ENCODE results near the gene RSPH1.
"Not testable (repeated sequence)": the region's sequence is repeated elsewhere in the genome, so short reads cannot be mapped to it uniquely, and the experiment has no call there.

Gene RSPH1

DNA sequence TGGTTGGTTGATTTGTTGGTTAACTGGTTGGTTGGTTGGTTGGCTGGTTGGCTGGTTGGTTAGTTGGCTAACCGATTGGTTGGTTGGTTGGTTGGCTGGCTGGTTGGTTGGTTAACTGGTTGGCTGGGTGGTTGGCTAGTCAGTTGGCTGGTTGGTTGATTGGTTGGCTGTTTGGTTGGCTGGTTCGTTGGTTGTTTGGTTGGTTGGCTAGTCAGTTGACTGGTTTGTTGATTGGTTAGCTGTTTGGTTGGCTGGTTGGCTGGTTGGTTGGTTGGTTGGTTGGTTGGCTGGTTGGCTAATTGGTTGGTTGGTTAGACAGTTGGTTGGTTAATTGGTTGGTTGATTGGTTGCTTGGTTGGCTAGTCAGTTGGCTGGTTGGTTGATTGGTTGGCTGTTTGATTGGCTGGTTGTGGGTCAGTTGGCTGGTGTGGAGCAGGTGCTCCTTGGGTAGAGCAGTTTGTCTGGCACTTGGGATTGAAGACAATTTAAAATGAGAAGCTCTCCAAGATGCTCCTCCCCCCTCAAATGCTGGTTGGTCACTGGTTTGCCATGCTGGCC is 6.9 kb downstream of the RSPH1 start:
- DNase-seq (ENCODE audit: low read depth in 2 of 2): no peak

- DNase-seq (ENCODE audit: low read depth in 2 of 2): no peak
Observed at GRCh38 chr21:42486531-42486930, 9.5 kb downstream of the RSPH1 start.

GRCh38 chr21:42486072-42486471 is 10.0 kb downstream of the RSPH1 start:
- DNase-seq (ENCODE audit: low read depth in 2 of 2): no peak

GRCh38 chr21:42484966-42485365 is 11.1 kb downstream of the RSPH1 start:
- no peak for DNase-seq (ENCODE audit: low read depth in 2 of 2)

GRCh38 chr21:42481169-42481568 is 14.9 kb downstream of the RSPH1 start:
- no peak for DNase-seq (ENCODE audit: low read depth in 2 of 2)

DNA sequence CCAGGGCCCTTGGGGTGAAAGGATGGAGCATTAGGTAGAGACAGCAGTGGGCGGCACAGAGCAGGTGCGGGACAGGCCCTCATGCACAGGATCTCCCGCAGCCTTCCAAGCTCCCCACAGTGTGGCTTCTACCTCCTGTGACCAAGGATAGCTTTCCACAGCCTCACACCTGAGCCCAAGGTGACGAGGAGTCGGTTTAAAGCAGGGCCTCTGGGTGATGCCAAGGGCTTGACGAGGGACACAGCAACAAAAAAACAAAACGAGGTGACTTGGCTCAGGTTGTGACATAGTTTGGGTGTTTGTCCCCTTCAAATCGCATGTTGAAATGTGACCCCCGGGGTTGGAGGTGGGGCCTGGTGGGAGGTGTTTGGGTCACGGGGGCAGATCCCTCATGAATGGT is 15.3 kb downstream of the RSPH1 start:
- DNase-seq (ENCODE audit: low read depth in 2 of 2): no peak

DNA sequence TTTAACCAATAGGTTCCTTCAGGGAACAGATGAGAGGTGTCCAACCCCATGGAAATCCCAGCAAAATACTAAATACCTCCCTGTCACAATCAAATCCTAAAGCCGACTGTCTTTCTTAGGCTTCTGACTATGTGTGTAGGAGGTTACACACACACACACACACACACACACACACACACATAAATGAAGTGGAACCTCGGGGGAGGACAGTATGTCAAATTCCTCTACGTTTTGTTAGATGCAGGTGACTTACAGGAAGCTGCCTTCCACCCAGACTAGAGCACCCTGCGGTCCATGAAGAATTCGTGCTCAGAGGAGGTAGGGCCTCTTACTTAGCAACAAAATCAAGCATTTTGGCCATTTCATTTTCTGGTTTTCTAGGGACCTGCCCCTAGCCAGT is 16.4 kb downstream of the RSPH1 start:
- DNase-seq (ENCODE audit: low read depth in 2 of 2): no peak

DNA sequence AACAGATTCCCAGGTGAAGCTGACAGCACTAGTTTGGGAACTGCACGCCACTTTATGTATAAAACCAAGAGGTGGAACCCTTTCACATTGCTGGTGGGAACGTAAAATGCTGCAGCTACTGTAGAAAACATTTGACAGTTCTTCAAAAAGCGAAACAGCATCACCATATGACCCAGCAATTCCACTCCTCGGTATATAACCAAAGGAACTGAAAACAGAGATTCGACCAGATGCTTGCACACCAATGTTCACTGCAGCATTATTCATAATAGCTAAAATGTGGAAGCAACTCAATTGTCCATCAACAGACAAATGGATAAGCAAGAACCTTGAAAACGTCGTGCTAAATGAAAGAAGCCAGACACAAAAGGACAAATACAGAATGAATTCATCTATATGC is 17.5 kb downstream of the RSPH1 start:
- no peak for DNase-seq (ENCODE audit: low read depth in 2 of 2)

- DNase-seq (ENCODE audit: low read depth in 2 of 2): no peak
Observed at GRCh38 chr21:42476388-42477331, 19.4 kb downstream of the RSPH1 start.

DNA sequence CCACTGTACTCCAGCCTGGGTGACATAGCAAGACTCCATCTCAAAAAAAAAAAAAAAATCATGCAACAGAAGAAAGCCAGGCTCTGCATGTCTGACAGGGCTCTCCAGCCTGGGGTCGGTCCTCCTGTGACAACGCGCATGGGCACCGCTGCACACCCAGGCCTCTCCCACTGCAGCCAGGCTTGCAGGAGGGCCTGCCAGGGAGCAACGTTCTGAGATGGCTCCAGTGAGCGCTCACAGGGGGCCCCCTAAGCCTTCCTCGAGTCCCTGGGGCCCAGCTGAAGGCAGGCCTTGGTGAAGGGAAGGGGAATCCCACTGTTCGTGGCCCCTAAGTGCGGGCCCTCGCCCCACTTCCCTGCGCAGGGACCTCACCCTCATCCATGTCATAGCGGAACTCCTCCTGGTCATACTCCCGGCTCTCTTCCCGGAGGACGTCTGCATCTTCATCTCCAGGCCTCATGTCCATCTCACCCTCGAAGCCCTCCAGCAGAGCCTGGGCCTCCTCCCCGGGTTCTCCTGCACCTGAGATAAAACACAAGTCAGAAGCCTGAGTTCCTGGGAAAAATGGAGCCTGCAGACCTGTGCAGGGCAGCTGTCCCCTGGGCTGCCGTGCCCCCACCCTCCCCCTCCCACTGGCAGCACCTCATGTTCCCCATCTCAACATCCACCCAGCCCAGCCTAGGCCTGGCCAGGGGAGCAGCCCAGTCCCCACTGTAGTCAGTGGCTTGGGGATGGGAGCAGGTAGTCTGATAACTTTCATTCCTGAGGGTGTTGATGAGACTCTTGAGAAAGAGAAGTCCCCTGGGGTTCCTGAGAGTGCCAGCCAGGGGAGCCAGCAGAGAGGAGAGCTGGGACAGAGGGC is 20.3 kb downstream of the RSPH1 start:
- no peak for DNase-seq (ENCODE audit: low read depth in 2 of 2)

GRCh38 chr21:42475036-42475435 is 21.0 kb downstream of the RSPH1 start:
- DNase-seq (ENCODE audit: low read depth in 2 of 2): no peak

DNA sequence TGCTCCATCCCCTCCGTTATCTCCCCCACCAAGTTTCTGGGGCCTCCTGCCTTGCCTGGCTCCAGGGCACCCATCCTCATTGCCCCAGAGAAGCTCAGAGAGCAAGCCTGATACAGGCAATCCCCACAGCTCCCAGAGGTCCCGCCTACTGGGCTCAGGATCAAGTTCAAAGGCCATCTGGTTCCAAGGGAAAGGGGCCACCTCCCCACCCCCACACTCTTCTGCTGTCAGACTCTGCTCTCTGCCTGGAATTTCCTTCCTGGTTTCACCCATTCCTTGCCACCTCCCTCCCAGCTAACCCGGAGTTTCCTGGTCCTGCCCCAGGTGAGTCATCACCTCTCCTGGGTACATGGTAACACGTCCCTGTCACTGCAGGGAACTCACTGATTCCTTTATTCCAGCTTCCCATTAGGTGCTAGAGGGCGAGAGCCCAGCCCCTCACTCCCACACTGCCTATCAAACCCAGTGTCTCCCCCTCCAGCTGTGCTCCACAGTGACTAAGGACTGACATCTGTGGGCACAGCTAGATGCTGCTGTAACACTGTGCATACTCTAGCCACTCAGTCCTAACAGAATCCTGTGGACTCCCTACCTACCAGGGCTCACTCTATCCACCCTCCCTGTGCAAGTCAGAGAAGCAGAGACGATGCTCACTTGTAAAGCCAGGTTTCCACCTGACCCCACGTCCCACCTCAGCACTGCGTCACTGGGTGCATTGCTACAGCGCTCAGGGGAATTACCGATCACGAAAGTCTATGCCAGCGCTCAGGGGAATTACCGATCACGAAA is 21.8 kb downstream of the RSPH1 start:
- no peak for DNase-seq (ENCODE audit: low read depth in 2 of 2)

DNA sequence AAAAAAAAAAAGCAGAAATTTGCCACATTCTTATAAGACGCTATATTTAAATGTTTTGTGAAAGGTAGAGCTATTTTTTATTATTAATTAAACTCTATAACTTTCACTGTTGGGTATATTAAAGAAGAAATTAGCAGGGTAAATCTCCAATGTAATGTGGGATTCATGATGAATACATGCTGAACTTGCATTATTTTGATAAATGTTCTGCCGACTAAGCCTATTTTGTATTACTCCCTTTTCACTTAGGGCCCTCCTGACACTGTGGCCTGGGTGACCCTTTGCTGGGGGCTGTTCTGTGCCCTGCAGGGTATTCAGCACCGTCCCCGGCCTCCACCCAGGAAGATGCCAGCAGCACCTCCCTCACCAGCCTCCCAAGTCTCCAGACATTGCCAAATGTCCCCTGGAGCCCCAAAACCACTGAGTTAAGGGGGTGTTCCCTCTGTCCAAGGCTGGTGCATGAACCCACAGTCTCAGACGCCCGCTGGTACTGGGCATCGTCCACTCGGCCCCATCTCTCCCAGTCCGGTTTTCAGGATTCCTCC is 22.5 kb downstream of the RSPH1 start:
- DNase-seq (ENCODE audit: low read depth in 2 of 2): no peak

DNA sequence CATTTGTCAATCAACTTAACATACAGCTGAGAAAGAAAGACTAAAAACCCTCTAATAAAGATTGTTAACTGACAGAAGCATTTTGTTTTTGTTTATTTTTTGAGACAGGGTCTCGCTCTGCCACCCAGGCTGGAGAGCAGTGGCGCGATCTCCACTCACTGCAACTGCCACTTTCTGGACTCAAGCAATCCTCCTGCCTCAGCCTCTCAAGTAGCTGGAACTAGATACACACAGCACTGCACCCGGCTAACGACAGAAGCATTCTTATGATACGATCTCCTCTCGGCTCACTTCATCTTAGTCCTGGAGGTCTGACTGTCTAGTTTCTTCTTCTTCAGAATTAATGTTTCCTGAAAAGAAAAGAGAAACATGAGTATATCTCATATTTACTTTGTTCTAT is 23.5 kb downstream of the RSPH1 start:
- DNase-seq (ENCODE audit: low read depth in 2 of 2): no peak

- DNase-seq (ENCODE audit: low read depth in 2 of 2): no peak
Observed at GRCh38 chr21:42471716-42472330, 24.2 kb downstream of the RSPH1 start.

DNA sequence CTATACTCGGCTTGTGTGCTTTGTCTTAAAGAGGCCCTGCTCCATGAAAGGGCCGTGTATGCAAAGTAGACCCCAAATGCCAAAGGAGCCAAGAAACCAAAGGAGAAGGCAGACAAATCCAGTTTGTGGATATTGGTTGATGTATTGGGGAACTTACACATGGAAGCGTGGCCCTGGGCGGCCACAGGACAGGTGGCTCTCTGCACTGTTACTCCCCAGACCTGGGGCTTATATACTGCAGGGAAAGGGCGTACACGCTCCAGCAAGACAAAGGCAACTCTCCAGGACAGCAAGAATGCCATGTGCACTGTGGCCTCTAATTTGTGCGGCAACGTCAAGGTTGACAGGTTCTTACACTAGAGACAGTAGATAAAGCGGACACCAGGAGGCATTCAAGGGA is 24.8 kb downstream of the RSPH1 start:
- DNase-seq (ENCODE audit: low read depth in 2 of 2): no peak

- DNase-seq (ENCODE audit: low read depth in 2 of 2): not testable (repeated sequence)
Observed at GRCh38 chr21:42469726-42470125, 26.3 kb downstream of the RSPH1 start.

DNA sequence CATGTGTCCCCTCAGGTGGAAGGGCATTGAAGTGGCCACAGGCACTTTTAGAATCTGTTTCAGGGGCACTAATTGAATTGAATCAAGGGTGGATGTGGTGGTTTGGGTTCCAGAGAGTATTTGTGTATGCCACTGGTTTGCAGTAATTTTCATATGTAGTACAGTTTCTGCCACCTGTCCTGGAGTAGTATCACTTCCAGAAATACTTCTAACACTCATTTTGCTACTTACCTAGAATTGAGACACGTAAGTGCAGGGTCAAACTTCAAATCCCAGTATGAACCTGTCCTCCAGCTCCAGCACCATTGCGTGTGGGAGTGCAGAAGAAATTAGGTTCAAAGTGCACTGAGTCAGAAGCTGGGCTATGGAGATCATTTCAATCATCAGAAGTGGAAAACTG is 26.8 kb downstream of the RSPH1 start:
- no peak for DNase-seq (ENCODE audit: low read depth in 2 of 2)

DNA sequence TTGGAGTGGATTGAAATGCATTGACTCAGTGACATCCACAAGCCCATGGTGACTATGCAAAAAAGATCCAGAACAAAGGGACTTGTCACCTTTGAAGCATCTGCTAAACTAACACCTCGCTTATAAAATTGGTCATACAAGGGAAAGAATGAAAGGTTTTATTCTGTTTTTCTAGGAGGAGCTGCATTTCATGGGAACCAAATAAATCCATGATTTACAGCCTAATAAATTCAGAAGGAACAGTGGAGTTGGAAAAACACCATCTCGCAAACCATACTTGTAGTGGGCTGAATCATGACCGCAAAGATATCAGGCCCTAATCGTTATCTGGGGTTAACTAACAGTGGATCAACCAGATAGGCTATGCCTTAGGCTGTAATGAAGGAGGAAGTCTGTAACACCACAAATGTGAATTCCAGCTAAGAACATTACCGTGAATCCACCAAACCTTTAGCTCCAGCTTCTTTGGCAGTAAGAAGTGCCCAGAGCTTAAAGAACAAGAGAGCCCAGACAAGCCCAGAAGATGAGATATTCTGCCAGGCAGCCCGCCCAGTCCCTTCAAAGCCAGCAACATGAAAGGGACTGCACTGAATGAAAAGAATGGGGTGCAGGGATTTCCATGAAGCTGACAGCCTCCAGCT is 27.4 kb downstream of the RSPH1 start:
- no peak for DNase-seq (ENCODE audit: low read depth in 2 of 2)
